Measurements from ENCODE around the gene THOC5. TPM values are rescaled to one million over a fixed set of nuclear protein-coding genes. Genes with fewer than 3 reads are reported as not detected.

Gene THOC5
- total RNA-seq, 1 donor from 2014 or later = 76.4 TPM

DNA sequence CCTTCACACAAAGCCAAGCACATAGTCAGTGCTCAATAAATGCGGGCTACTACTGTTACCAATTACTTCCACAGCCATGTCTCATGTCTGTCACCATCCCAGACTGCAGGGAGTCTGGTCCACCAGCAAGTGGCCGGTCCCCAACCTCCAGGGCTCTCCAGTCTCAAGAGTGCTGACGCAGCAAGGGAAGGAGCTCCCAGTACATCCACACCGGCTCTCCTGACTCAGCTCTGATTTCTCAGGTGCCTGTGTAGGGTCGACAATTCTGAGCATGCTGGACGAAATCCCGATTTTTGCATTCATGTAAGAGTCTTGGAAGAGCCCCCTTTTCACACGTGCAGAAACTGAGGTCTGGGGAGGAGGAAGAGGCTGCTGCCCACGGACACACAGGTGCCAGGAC is 83.8 kb downstream of the THOC5 start:
- Mint-ChIP-seq H3K9me3 (ENCODE audit: unreplicated experiment) (no peaks in the 10 kb centered on the region), H3K27me3 (ENCODE audit: unreplicated experiment) (peaks cover 5% of the 10 kb centered on the region), H3K27ac (ENCODE audit: unreplicated experiment) (no peak overlapping the region), H3K4me1 (ENCODE audit: unreplicated experiment) (peaks cover 5% of the 10 kb centered on the region), H3K36me3 (ENCODE audit: low read depth, unreplicated experiment) (peaks cover 7% of the 10 kb centered on the region), H3K4me3 (ENCODE audit: unreplicated experiment) (peak overlapping the region; percentile 68)
- TF ChIP-seq CTCF (IDR thresholded peaks at IDR 0.05; ENCODE audit: unreplicated experiment) = no peak
- no peak for DNase-seq (ENCODE audit: low spot score)

DNA sequence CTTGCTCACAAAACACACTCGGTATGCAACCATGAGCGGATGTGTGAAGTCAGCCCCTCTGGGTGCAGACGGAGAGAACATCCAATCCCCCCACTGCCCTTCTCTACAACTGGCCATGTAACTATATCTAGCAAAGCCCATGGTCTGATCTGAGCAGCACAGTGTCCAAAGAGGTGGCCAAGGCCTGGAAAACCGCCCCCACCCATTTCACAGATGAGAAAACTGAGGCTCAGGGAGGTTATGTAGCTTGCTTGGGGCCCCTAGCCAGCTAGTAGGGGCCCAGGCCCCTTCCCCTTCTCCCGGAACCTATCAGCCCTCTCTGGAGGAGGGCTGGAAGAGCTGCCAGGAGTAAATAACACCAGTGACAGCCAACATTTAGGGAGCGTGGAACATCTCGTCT is 89.0 kb downstream of the THOC5 start:
- peaks cover 2% of the 10 kb centered on the region for H3K4me1 Mint-ChIP-seq (ENCODE audit: unreplicated experiment)
- peaks cover 2% of the 10 kb centered on the region for H3K27me3 Mint-ChIP-seq (ENCODE audit: unreplicated experiment)
- no peak for TF ChIP-seq CTCF (IDR thresholded peaks at IDR 0.05; ENCODE audit: unreplicated experiment)
- DNase-seq (ENCODE audit: low spot score) = no peak
- H3K9me3 Mint-ChIP-seq (ENCODE audit: unreplicated experiment) = no peaks in the 10 kb centered on the region
- no peak overlapping the region for H3K4me3 Mint-ChIP-seq (ENCODE audit: unreplicated experiment)
- no peak overlapping the region for H3K27ac Mint-ChIP-seq (ENCODE audit: unreplicated experiment)
- no peaks in the 10 kb centered on the region for H3K36me3 Mint-ChIP-seq (ENCODE audit: low read depth, unreplicated experiment)

- Mint-ChIP-seq H3K27me3 (ENCODE audit: unreplicated experiment) (peaks cover 2% of the 10 kb centered on the region), H3K36me3 (ENCODE audit: low read depth, unreplicated experiment) (no peaks in the 10 kb centered on the region), H3K27ac (ENCODE audit: unreplicated experiment) (no peak overlapping the region)
These were observed 89.9 kb downstream of the THOC5 start for GRCh38 chr22:29463629-29464028.

DNA sequence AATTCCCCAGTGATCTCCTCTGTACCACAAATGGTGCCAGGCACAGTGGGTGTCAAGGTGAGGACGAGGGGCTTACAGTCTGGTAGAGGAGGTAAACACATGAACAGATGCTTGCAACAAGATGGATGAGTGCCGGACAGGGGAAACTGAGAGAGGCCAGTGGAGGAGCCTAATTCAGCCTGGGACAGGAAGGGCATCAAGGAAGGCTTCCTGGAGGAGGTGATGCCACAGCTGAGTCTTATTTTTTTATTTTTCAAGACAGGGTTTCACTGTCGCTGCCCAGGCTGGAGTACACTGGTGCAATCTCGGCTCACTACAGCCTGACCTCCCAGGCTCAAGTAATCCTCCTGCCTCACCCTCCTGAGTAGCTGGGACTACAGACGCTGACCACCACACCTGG is 92.3 kb downstream of the THOC5 start:
- Mint-ChIP-seq H3K27me3 (ENCODE audit: unreplicated experiment) (no peaks in the 10 kb centered on the region), H3K36me3 (ENCODE audit: low read depth, unreplicated experiment) (no peaks in the 10 kb centered on the region)

More at GRCh38 chr22:29463629-29464028, 89.9 kb downstream of the THOC5 start:
- no peak for TF ChIP-seq CTCF (IDR thresholded peaks at IDR 0.05; ENCODE audit: unreplicated experiment)
- Mint-ChIP-seq H3K4me1 (ENCODE audit: unreplicated experiment) (peaks cover 2% of the 10 kb centered on the region), H3K9me3 (ENCODE audit: unreplicated experiment) (no peaks in the 10 kb centered on the region), H3K4me3 (ENCODE audit: unreplicated experiment) (no peak overlapping the region)
- no peak for DNase-seq (ENCODE audit: low spot score)

GRCh38 chr22:29459773-29460172 is 93.8 kb downstream of the THOC5 start:
- Mint-ChIP-seq H3K27me3 (ENCODE audit: unreplicated experiment) (no peaks in the 10 kb centered on the region), H3K36me3 (ENCODE audit: low read depth, unreplicated experiment) (no peaks in the 10 kb centered on the region), H3K27ac (ENCODE audit: unreplicated experiment) (no peak overlapping the region), H3K4me3 (ENCODE audit: unreplicated experiment) (no peak overlapping the region), H3K9me3 (ENCODE audit: unreplicated experiment) (no peaks in the 10 kb centered on the region), H3K4me1 (ENCODE audit: unreplicated experiment) (no peaks in the 10 kb centered on the region)
- DNase-seq (ENCODE audit: low spot score) = no peak
- no peak for TF ChIP-seq CTCF (IDR thresholded peaks at IDR 0.05; ENCODE audit: unreplicated experiment)

More for the DNA sequence above, 92.3 kb downstream of the THOC5 start:
- Mint-ChIP-seq H3K27ac (ENCODE audit: unreplicated experiment) (no peak overlapping the region), H3K4me1 (ENCODE audit: unreplicated experiment) (no peaks in the 10 kb centered on the region), H3K9me3 (ENCODE audit: unreplicated experiment) (no peaks in the 10 kb centered on the region), H3K4me3 (ENCODE audit: unreplicated experiment) (no peak overlapping the region)
- no peak for TF ChIP-seq CTCF (IDR thresholded peaks at IDR 0.05; ENCODE audit: unreplicated experiment)
- DNase-seq (ENCODE audit: low spot score) = no peak
